Hematopoietic multipotent progenitor cell treated with erythropoietin and hydrocortisone succinate and interleukin-3 and kit ligand, for 4 days (in vitro differentiated cells): ENCODE results near the gene CTBP1.

Source experiments
- DNase-seq: peaks from one replicate; pipeline ENCODE4 v3.0.0-alpha.2; 2015

CTBP1 gene

GRCh38 chr4:1194010-1194900, 54.7 kb downstream of the CTBP1 start:
- no peak for DNase-seq

GRCh38 chr4:1193206-1194009, 55.5 kb downstream of the CTBP1 start:
- no peak for DNase-seq

GRCh38 chr4:1192493-1193205, 56.3 kb downstream of the CTBP1 start:
- DNase-seq, result no peak

GRCh38 chr4:1192091-1192492, 56.8 kb downstream of the CTBP1 start:
- no peak for DNase-seq

GRCh38 chr4:1191621-1192020, 57.3 kb downstream of the CTBP1 start:
- DNase-seq, result no peak

GRCh38 chr4:1187182-1187581, 61.7 kb downstream of the CTBP1 start:
- no peak for DNase-seq

GRCh38 chr4:1183985-1184773, 64.8 kb downstream of the CTBP1 start:
- peak; percentile 74 for DNase-seq

GRCh38 chr4:1182313-1182712, 66.6 kb downstream of the CTBP1 start:
- no peak for DNase-seq

- DNase-seq, result no peak
These were observed 68.3 kb downstream of the CTBP1 start for GRCh38 chr4:1180663-1181062.

GRCh38 chr4:1179976-1180375, 69.0 kb downstream of the CTBP1 start:
- no peak for DNase-seq

- DNase-seq, result no peak
These were observed 69.9 kb downstream of the CTBP1 start for GRCh38 chr4:1179089-1179441.

- DNase-seq, result no peak
These were observed 70.4 kb downstream of the CTBP1 start for GRCh38 chr4:1178300-1179088.

- DNase-seq, result peak; percentile 46
These were observed 71.4 kb downstream of the CTBP1 start for GRCh38 chr4:1177274-1178141.

- no peak for DNase-seq
These were observed 72.3 kb downstream of the CTBP1 start for GRCh38 chr4:1176398-1177273.

GRCh38 chr4:1175635-1176229, 73.2 kb downstream of the CTBP1 start:
- no peak for DNase-seq

GRCh38 chr4:1174941-1175634, 73.8 kb downstream of the CTBP1 start:
- DNase-seq, result no peak

GRCh38 chr4:1172971-1173757, 75.8 kb downstream of the CTBP1 start:
- no peak for DNase-seq
